OCI-M2 (cell line): ENCODE measurements around the gene TMEM179.
"Not testable (repeated sequence)": the region's sequence is repeated elsewhere in the genome, so short reads cannot be mapped to it uniquely, and the experiment has no call there.

Experiments used
- DNase-seq: peaks from one replicate; lab custom pipeline; 2025; ENCODE audit not compliant: unreplicated experiment; lab: John Stamatoyannopoulos, UW

The TMEM179 gene

GRCh38 chr14:104604458-104605449 is at the start of gene TMEM179:
Gene TMEM179, minus strand, starts transcription at chr14:104604772. Its CDS starts 31 bp downstream, at chr14:104604741.
- no peak for DNase-seq

DNA sequence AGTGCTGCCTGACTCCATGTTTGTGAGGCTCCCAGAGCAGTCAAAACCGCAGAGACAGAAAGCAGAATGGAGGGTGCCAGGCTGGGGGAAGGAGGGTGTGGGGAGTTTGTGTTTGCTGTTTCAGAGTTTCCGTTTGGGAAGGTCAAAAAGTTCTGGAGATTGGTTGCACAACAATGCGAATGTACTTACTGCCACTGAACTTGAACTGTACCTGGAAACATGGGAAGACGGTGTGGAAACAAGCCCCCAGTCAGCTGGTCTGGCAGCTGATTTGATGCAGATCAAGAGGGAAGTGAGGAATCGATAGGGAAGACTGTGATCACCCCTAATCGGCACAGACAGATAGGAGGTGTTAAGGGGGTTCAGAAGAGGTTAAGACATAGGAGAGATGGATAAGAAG is 49.5 kb upstream of the TMEM179 start:
- no peak for DNase-seq

GRCh38 chr14:104653130-104653920 is 48.8 kb upstream of the TMEM179 start:
- not testable (repeated sequence) for DNase-seq

DNA sequence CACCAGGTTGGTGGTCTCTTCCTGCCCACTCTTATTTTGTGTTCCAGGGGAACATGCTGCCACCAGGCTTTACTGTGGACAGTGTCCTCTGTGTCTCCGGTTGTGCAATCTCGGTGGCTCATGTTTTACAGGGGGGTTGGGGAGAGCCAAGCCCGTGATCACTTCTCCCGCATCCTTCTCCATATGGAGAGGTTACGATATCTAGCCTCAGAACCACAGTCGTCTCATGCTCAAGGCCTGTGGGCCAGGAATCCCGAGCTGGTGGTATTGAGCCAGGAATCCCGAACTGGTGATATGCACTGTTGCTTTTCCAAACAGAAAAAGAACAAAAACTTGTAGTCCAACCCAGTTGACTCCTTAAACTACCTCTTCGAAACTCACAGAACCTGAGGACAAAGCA is 47.8 kb upstream of the TMEM179 start:
- DNase-seq: no peak

DNA sequence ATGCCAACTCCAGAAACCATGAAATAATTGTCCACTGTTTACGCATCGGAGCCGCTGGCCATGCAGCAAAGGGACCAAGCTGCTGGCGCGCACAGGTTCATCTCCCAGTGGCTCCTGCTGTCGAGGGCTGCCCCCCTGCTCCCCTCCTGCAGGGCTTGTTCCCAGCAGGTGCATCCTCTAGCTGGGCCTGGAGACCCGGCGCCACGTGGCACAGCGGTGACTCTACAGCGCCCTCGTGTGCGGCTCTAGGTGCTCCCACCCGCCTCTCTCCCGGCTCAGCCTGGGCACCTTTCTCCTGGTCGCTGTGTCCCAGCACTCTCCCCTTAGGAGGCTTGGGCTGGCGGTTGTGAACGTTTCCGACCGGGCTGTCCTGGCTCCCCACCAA is 47.3 kb upstream of the TMEM179 start:
- no peak for DNase-seq

- DNase-seq: no peak
Observed at GRCh38 chr14:104650981-104651875, 46.7 kb upstream of the TMEM179 start.

- no peak for DNase-seq
Observed at GRCh38 chr14:104650057-104650980, 45.7 kb upstream of the TMEM179 start.

DNA sequence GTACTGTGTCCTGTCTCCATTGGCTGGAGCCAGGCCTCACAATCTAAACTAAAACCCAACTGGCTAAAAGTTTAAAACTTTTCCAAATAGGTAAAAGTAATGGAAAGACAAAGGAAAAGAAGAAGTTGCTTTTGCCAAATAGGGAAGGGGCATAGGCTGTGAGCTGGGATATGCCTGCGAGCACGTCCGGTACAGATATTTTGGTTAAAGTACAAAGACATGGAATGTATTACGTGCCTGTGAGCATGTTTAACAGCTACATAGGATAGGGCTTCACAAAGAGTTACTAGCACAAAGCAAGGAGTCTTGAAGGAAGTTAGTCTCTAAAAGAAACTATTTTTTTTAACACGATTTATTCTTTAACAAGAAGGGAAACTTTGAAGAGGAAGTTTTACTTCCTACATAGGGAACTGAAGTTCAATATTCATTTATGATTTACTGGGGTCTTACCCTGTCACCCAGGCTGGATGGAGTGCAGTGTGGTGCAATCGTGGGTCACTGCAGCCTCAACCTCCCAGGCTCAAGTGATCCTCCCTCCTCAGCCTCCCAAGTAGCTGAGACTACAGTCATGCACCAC is 43.0 kb upstream of the TMEM179 start:
- DNase-seq: no peak

GRCh38 chr14:104644656-104645378 is 40.2 kb upstream of the TMEM179 start:
- no peak for DNase-seq

DNA sequence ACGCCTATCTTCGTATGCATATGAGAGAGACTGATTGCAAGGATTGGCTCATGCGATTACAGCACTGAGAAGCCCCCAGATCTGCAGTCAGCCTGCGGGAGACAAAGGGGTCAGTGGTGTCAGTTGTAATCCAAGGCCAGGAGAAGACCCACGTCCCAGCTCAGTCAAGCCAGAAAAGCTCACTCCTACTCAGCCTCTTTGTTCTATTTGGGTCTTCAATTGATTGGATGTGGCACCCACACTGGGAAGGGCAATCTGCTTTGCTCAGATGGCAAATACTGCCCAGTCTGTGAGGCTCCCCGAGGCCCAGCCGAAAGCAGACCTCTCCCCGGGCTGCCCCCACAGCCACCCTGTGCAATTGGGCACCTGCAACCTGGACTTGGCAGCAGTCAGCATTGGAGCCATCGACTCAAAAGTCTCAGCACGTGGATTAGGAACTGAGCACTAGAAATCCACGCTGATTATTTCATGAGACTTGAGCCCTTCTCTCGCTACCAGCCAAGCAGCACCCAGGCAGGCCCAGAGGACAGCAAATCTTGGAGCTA is 39.6 kb upstream of the TMEM179 start:
- DNase-seq: no peak

DNA sequence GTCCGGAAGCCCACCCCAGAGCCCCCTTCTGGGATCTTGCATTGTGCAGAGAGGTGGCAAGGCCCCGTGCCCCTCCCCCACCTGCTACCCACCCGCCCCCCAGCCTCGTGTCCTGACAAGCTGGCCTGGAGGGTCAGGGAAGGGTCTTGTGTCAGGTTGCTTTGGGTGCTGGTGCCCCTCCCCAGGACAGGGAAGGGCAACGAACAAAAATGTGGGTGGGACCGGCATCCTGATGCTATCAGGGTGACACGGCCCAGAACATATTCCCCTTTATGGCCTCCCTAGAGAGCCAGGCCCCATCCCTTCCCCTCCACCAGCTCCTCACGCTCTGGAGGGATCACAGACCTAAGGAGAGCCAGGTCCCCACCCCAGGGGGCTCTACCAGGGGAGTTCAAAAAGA is 38.7 kb upstream of the TMEM179 start:
- no peak for DNase-seq

DNA sequence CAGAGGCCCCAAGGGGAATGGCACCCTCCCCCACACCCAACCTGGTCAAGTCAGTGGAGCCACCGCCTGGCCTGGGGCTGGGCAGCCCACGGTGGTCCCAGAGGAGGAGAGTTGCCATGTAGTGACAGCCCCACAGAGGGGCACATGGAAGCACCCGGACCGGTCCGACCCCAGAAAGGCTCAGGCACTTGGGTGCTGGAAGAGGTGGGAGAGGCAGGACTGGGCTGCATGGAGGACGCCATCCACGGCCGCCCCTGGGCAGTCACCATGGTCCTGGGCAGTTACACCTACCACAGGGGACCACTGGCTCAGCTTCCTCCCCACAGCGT is 37.9 kb upstream of the TMEM179 start:
- no peak for DNase-seq

DNA sequence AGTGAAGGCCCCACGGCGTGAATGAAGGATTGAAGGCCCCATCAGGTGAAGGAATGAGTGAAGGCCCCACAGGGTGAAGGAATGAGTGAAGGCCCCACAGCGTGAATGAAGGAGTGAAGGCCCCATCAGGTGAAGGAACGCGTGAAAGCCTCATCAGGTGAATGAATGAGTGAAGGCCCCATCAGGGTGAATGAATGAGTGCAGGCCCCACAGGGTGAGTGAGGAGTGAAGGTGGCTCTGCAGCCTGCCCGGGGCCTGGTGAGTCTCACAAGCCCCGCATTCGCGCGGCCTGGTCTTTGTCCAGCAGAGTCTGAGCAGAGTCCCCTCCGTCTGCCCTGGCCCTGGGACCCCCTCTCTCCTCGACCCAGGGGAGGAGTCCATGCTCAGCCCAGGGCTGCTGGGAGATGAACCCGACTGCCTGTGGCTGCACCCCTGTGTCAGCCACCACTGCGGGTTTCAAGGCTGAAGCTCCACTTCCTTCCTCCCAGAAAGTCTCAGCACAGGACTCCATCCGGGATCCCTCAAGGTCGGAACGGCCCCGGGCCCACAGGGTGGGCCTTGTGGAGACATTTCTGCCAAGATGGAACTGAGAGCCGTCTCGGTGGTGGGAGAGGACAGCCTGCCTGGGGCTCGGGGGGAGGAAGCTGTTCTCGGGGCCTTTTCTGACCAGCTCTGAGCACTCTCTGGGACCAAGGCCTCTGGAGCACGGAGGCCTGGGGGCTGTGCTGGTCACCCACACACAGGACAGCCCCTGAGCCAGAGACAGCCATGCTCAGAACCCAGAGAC is 37.4 kb upstream of the TMEM179 start:
- no peak for DNase-seq

GRCh38 chr14:104640681-104641080 is 36.1 kb upstream of the TMEM179 start:
- no peak for DNase-seq

DNA sequence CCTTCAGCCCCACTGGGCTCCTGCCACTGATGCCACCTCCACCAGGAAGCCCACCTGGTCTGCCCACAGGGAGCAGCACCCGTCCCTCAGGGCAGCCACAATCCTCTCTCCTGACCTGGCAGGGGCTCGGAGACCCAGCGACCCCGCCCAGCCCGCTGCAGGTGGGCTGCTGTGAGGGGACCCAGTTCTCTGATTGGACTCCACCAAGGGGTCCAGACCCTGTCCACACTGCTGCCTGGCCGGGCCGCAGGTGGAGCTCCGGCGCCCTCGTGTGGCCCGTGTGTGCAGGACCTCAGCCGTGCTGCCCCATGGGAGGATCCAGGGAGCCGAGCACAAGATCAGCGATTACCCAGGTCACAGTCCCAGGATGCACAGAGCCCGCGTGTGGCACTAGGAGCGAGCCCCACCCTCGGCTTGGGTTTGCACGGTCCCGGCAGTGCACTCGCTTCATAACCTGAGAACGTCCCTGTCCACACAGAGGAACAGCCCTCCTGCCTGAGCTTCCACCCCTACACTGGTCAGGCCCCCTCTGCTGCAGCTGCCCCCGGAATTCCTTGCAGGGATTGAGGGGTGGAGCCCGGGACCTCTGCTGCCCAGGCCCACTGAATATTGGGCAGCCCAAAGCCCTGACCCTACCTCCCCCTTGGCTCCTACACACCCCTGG is 35.4 kb upstream of the TMEM179 start:
- peak; percentile 7 for DNase-seq

DNA sequence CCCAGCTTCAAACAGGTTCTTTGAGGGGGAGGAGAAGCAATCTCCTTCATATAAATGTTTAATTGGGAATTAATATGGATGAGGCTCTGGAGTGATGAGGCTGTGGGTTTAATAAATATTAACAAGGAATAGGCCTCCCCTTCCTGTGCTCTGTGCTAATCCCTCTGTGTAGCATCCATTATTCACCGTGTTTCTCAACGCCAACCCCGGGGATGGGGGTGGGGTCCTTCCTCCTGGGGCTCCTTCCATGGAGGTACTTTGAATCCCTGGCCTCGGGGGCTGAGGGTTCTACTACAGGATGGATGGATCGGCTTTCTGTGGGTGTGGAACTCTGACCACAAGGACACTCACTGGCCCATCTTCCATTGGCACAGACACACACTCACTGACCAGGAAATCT is 34.9 kb upstream of the TMEM179 start:
- DNase-seq: no peak

- DNase-seq: no peak
Observed at GRCh38 chr14:104638927-104639450, 34.4 kb upstream of the TMEM179 start.
